Mesenchymal stem cell (in vitro differentiated cells and primary cell): ENCODE results near the gene CTSD.

Experiments used
- DNase-seq: peaks from one replicate; pipeline ENCODE4 v3.0.0-alpha.2; 2013
- H2AFZ ChIP-seq: one replicate; pipeline ENCODE4 v1.6.1; 2013; ENCODE audit warnings: low read depth, mild to moderate bottlenecking, control low read depth, inconsistent platforms, low read length, moderate library complexity
- H2AK5ac ChIP-seq: 2 replicates; pipeline ENCODE4 v1.6.1; 2013; ENCODE audit warnings: low read length, moderate library complexity, mild to moderate bottlenecking, inconsistent platforms; ENCODE audit not compliant: severe bottlenecking
- H2BK120ac ChIP-seq: one replicate; pipeline ENCODE4 v1.6.1; 2013; ENCODE audit warnings: low read depth, mild to moderate bottlenecking, inconsistent platforms, low read length, moderate library complexity
- H2BK12ac ChIP-seq, 2 experiments: one replicate each; pipeline ENCODE4 v1.6.1; 2013; ENCODE audit warnings: inconsistent platforms in 2 of 2, low read length in 2 of 2, mild to moderate bottlenecking in 2 of 2, moderate library complexity in 2 of 2, control low read depth in 1 of 2
- H2BK15ac ChIP-seq: one replicate; pipeline ENCODE4 v1.6.1; 2013; ENCODE audit warnings: mild to moderate bottlenecking, low read depth, inconsistent platforms; ENCODE audit not compliant: poor library complexity, severe bottlenecking
- H2BK5ac ChIP-seq: 2 replicates; pipeline ENCODE4 v1.6.1; 2013; ENCODE audit warnings: low read depth, mild to moderate bottlenecking, low read length, control low read depth, inconsistent platforms; ENCODE audit not compliant: poor library complexity, severe bottlenecking
- H3K14ac ChIP-seq, 2 experiments: one replicate each; pipeline ENCODE4 v1.6.1; 2013; ENCODE audit warnings: inconsistent platforms in 2 of 2, low read length in 2 of 2, control low read depth in 1 of 2, mild to moderate bottlenecking in 1 of 2, moderate library complexity in 1 of 2
- H3K18ac ChIP-seq, 2 experiments: one replicate each; pipeline ENCODE4 v1.6.1; 2013; ENCODE audit warnings: inconsistent platforms in 2 of 2, low read length in 2 of 2, control low read depth in 1 of 2, low read depth in 1 of 2, mild to moderate bottlenecking in 1 of 2
- H3K23ac ChIP-seq, 2 experiments: one replicate each; pipeline ENCODE4 v1.6.1; 2013; ENCODE audit warnings: inconsistent platforms in 2 of 2, low read length in 2 of 2, mild to moderate bottlenecking in 2 of 2, moderate library complexity in 2 of 2, control low read depth in 1 of 2
- H3K27ac ChIP-seq: 2 replicates; pipeline ENCODE4 v1.5.1; 2013; ENCODE audit warnings: mild to moderate bottlenecking, moderate library complexity, low read length, control low read depth, inconsistent platforms; ENCODE audit not compliant: poor library complexity, severe bottlenecking
- H3K27me3 ChIP-seq, 2 experiments: 2 replicates each; pipeline versions ENCODE4 v1.6.1 to v1.7.0; 2013; ENCODE audit warnings: low read length in 2 of 2, mild to moderate bottlenecking in 2 of 2, moderate library complexity in 2 of 2, control low read depth in 1 of 2, inconsistent platforms in 1 of 2; ENCODE audit not compliant: control insufficient read depth in 1 of 2, insufficient read depth in 1 of 2
- H3K36me3 ChIP-seq, 2 experiments: 2 replicates each; pipeline versions ENCODE4 v1.6.1 to v1.7.0; 2013; ENCODE audit warnings: low read length in 2 of 2, control low read depth in 1 of 2, inconsistent platforms in 1 of 2, low read depth in 1 of 2, mild to moderate bottlenecking in 1 of 2; ENCODE audit not compliant: insufficient read depth in 2 of 2, control insufficient read depth in 1 of 2
- H3K4ac ChIP-seq, 2 experiments: one replicate each; pipeline ENCODE4 v1.6.1; 2013; ENCODE audit warnings: inconsistent platforms in 2 of 2, low read length in 2 of 2, mild to moderate bottlenecking in 2 of 2, moderate library complexity in 2 of 2, control low read depth in 1 of 2, low read depth in 1 of 2
- H3K4me1 ChIP-seq: 2 replicates; pipeline ENCODE4 v1.6.1; 2013; ENCODE audit warnings: low read depth, low read length, control low read depth; ENCODE audit not compliant: control insufficient read depth, insufficient read depth
- H3K4me2 ChIP-seq: 2 replicates; pipeline ENCODE4 v1.6.1; 2013; ENCODE audit warnings: low read length, mild to moderate bottlenecking, inconsistent platforms; ENCODE audit not compliant: poor library complexity, severe bottlenecking
- H3K4me3 ChIP-seq, 2 experiments: 2 replicates each; pipeline versions ENCODE4 v1.5.1 to v1.7.0; 2013; ENCODE audit warnings: low read length in 2 of 2, mild to moderate bottlenecking in 2 of 2, control low read depth in 1 of 2, low read depth in 1 of 2; ENCODE audit not compliant: insufficient read depth in 1 of 2
- H3K79me1 ChIP-seq: replicated peaks from 2 replicates; pipeline ENCODE4 v1.6.1; 2013; ENCODE audit warnings: mild to moderate bottlenecking, control low read depth, low read length, inconsistent platforms; ENCODE audit not compliant: poor library complexity, severe bottlenecking
- H3K9ac ChIP-seq: 2 replicates; pipeline ENCODE4 v1.7.0; 2013; ENCODE audit warnings: mild to moderate bottlenecking, low read length, moderate library complexity
- H3K9me3 ChIP-seq: 2 replicates; pipeline ENCODE4 v1.7.0; 2013; ENCODE audit warnings: mild to moderate bottlenecking, low read length; ENCODE audit not compliant: control insufficient read depth
- H4K8ac ChIP-seq: one replicate; pipeline ENCODE4 v1.6.1; 2013; ENCODE audit warnings: inconsistent platforms, mild to moderate bottlenecking, low read length, moderate library complexity
- H4K91ac ChIP-seq: one replicate; pipeline ENCODE4 v1.6.1; 2013; ENCODE audit warnings: mild to moderate bottlenecking, low read length, inconsistent platforms
- WGBS: methylation state at CpG from one replicate; pipeline ENCODE4 v1.1.7; 2013; ENCODE audit warnings: mixed read lengths; 5-methylcytosine and 5-hydroxymethylcytosine counted together

The CTSD gene

GRCh38 chr11:1728301-1728700 lies 35.4 kb downstream of the CTSD start:
- Histone ChIP-seq H3K9me3 (no peaks in the 10 kb centered on the region), H3K18ac (no peak overlapping the region), H4K91ac (no peak overlapping the region), H2AK5ac (no peak overlapping the region), H3K4me1 (no peaks in the 10 kb centered on the region), H3K23ac (no peak overlapping the region), H3K79me1 (no peaks in the 10 kb centered on the region), H3K4me3 (no peak overlapping the region), H2BK120ac (no peak overlapping the region), H3K27ac (no peak overlapping the region), H3K4me2 (no peak overlapping the region), H3K27me3 (peaks cover 42 to 77% of the 10 kb centered on the region in 2 experiments), H3K9ac (no peak overlapping the region), H2AFZ (no peak overlapping the region), H2BK12ac (no peak overlapping the region), H2BK15ac (no peak overlapping the region), H3K4ac (no peak overlapping the region), H3K14ac (no peak overlapping the region), H2BK5ac (no peak overlapping the region), H3K36me3 (no peaks in the 10 kb centered on the region), H4K8ac (no peak overlapping the region)
- DNase-seq: no peak
- 58% methylated on average over 4 of the region's 4 CpGs for WGBS

- Histone ChIP-seq H3K23ac (no peak overlapping the region), H2BK12ac (no peak overlapping the region), H4K8ac (no peak overlapping the region), H3K4me1 (no peaks in the 10 kb centered on the region), H3K4ac (no peak overlapping the region), H3K27me3 (peaks cover 38 to 77% of the 10 kb centered on the region in 2 experiments), H3K9ac (no peak overlapping the region), H2AK5ac (no peak overlapping the region), H2BK15ac (no peak overlapping the region), H3K36me3 (no peaks in the 10 kb centered on the region), H3K14ac (no peak overlapping the region), H2AFZ (no peak overlapping the region), H4K91ac (no peak overlapping the region), H3K79me1 (no peaks in the 10 kb centered on the region), H3K18ac (no peak overlapping the region), H3K4me2 (no peak overlapping the region), H2BK5ac (no peak overlapping the region), H2BK120ac (no peak overlapping the region), H3K4me3 (no peak overlapping the region), H3K9me3 (no peaks in the 10 kb centered on the region), H3K27ac (no peak overlapping the region)
- 88% methylated on average over 6 of the region's 9 CpGs for WGBS
- no peak for DNase-seq
Measured at GRCh38 chr11:1727861-1728260, 35.9 kb downstream of the CTSD start.

- H3K36me3 ChIP-seq: no peaks in the 10 kb centered on the region
- H3K4me3 ChIP-seq: no peak overlapping the region
- H3K9me3 ChIP-seq: no peaks in the 10 kb centered on the region
- no peak overlapping the region for H3K4ac ChIP-seq
- no peak overlapping the region for H3K27ac ChIP-seq
- 81% methylated on average over 11 of the region's 11 CpGs for WGBS
- no peaks in the 10 kb centered on the region for H3K4me1 ChIP-seq
- H3K9ac ChIP-seq: no peak overlapping the region
- no peak overlapping the region for H2BK12ac ChIP-seq
- no peak overlapping the region for H4K91ac ChIP-seq
- no peak overlapping the region for H3K14ac ChIP-seq
- no peak overlapping the region for H4K8ac ChIP-seq
- H2AK5ac ChIP-seq: no peak overlapping the region
- H2BK120ac ChIP-seq: no peak overlapping the region
- peaks cover 33 to 77% of the 10 kb centered on the region in 2 experiments for H3K27me3 ChIP-seq
- no peaks in the 10 kb centered on the region for H3K79me1 ChIP-seq
- no peak overlapping the region for H3K23ac ChIP-seq
- H3K4me2 ChIP-seq: no peak overlapping the region
- H2BK15ac ChIP-seq: no peak overlapping the region
- H2AFZ ChIP-seq: no peak overlapping the region
- H3K18ac ChIP-seq: no peak overlapping the region
- no peak for DNase-seq
- H2BK5ac ChIP-seq: no peak overlapping the region
Measured at GRCh38 chr11:1727096-1727690, 36.5 kb downstream of the CTSD start.

GRCh38 chr11:1719781-1720180 lies 43.9 kb downstream of the CTSD start:
- no peak overlapping the region for H2BK120ac ChIP-seq
- peaks cover 16 to 61% of the 10 kb centered on the region in 2 experiments for H3K27me3 ChIP-seq
- H3K9ac ChIP-seq: no peak overlapping the region
- H2BK12ac ChIP-seq: no peak overlapping the region
- H4K91ac ChIP-seq: no peak overlapping the region
- no peak overlapping the region for H2BK5ac ChIP-seq
- H3K79me1 ChIP-seq: no peaks in the 10 kb centered on the region
- H3K4me3 ChIP-seq: no peak overlapping the region
- no peaks in the 10 kb centered on the region for H3K4me1 ChIP-seq
- H3K4me2 ChIP-seq: no peak overlapping the region
- WGBS: 76% methylated on average over 6 of the region's 8 CpGs
- no peak overlapping the region for H4K8ac ChIP-seq
- no peak overlapping the region for H3K23ac ChIP-seq
- DNase-seq: no peak
- no peak overlapping the region for H2AK5ac ChIP-seq
- no peak overlapping the region for H2AFZ ChIP-seq
- no peak overlapping the region for H3K27ac ChIP-seq
- no peak overlapping the region for H3K14ac ChIP-seq
- no peaks in the 10 kb centered on the region for H3K9me3 ChIP-seq
- no peak overlapping the region for H3K4ac ChIP-seq
- no peak overlapping the region for H3K18ac ChIP-seq
- no peak overlapping the region for H2BK15ac ChIP-seq
- H3K36me3 ChIP-seq: no peaks in the 10 kb centered on the region
